ENCODE measurements around the gene HOXA6.

HOXA6 gene

DNA sequence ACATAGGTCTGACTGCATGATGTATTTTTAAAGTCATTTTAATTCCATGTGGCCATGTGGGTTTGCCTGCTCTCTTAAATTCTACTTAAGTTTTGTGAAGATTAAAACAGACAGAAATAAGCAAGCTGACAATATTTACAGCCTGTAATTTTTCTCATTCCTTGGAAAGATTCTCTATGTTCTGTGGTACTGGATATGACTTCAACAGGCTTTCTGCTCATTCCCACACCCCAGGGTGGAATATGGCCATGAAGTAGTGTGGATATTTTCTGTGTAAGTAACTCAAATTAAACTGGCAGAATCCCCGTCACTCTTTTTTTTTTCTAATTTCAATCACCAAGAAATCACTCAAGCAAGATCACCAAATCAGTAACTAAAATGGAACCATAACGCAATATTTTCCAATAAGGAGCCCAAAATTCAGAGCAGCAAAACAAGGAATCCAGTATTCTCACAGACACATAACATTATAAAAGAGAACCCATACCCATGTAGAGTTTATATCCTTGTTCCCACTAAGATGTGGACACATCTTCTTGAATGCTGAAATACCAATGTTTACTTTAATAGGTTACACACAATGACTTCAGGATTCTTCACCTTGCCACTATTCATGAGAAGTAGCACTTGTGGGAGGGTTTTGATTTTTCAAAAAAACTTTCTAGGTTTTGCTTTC lies 9.8 kb downstream of the HOXA6 start:
- no peak for DNase-seq

DNA sequence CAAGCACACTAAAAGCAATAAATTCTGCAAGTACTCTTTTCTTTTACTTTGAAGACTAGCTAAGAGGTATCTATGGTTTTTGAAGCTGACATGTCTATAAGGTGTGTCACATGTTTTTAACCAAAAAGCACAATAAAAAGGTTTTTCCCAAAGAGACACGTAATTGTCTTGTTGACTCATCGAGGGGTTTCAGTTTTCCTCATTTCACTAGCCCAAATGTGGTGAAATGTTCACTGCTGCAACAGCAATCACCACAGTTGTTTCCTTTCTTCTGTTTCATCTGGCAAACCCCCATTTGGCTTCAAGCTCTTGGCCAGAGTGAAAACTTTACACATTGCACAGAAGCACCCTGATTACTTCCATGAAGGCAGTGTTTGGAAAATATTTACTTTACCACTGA lies 13.2 kb downstream of the HOXA6 start:
- DNase-seq = no peak

DNA sequence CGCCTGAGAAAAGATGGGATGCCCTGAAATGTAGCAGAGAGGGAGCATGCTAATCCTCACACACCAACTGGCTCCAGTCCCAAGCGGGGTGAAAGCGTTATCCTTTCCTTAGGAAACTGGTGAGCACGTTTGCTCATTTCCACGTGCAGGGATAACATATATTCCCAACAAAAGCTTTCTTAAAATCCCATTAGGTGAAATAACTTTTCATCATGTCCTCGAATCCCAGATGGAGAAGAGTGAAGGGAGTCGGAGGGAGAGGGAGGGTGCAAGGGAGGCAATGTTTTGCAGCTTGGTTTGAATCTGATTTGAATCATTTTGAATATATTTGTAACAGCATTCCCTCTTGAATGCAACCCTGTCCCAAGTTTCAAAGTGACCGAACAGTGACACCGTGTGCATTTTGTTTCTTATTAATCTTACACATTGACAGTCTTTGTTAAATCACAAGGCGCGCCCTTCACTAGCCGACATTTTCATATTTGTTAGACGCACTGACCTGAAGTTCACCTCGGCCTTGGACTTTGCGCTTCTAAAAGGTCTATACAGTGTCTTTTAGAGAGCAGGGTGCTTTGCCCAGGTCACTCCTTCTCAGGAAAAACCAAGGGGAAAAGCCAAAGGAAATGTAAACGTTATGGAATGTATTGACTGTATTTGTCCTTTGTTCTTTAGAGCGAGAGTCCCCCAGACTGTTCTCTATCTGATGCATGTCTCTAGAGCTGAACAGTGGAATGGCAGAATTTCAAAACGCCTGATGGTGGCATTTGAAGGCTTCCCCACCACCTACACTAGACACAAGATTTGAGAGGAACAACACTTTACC lies 14.0 kb downstream of the HOXA6 start:
- no peak for DNase-seq

DNA sequence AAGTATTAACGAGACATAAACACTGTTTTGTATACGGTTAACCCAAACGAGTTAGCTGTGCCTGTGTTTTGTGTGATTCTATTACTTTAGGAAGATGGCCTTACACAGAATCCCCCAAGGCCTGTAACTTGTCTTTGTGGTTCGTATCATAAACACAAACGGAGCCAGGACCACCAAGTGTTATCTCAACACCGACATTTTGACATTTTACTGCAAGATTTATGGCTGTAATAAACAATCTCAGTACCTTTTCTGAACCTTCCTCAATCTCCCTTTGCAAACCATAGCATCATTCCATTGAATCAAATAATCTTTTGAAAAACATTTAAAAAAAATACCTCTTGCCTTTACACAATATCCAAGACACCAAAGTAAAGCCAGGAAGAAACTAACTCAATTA lies 14.6 kb downstream of the HOXA6 start:
- DNase-seq = no peak

DNA sequence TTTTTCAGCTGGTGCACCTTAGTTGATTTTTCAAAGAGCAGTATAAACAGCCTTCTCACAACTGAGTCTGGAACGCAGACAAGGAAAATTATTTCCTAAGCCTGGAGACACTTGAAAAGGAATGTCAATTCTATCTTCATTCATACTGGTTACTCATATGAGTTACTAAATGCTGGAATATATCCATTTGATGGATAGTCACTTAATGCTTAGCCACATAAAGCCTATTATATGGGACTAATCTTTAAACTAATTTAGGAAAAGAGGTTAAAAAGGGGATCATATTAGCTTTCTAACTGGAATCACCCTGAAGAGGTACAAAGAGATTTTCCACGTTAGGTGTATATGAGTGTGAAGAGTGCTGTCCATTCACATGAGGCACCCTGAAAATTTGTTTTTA lies 15.4 kb downstream of the HOXA6 start:
- no peak for DNase-seq

DNA sequence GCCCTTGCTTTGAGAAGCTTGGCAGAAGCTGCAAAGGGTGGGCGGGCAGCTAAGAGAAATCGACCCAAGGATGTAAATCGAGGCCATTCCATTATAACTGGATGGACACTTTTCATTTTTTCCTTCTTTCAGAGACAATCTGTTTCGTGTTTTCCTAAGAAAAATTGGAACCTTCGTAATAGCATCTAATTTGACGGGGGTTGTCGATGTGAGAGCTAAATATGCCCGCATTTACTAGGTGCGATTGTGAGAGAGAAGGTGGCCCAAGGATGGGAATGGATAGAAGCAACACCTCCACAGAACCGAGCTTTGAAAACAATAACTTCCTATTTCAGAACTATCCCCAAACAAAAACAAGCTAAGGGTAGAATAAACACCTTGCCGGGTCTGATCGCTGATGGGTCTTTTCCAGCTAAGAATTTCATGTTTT lies 16.2 kb downstream of the HOXA6 start:
- DNase-seq = no peak

DNA sequence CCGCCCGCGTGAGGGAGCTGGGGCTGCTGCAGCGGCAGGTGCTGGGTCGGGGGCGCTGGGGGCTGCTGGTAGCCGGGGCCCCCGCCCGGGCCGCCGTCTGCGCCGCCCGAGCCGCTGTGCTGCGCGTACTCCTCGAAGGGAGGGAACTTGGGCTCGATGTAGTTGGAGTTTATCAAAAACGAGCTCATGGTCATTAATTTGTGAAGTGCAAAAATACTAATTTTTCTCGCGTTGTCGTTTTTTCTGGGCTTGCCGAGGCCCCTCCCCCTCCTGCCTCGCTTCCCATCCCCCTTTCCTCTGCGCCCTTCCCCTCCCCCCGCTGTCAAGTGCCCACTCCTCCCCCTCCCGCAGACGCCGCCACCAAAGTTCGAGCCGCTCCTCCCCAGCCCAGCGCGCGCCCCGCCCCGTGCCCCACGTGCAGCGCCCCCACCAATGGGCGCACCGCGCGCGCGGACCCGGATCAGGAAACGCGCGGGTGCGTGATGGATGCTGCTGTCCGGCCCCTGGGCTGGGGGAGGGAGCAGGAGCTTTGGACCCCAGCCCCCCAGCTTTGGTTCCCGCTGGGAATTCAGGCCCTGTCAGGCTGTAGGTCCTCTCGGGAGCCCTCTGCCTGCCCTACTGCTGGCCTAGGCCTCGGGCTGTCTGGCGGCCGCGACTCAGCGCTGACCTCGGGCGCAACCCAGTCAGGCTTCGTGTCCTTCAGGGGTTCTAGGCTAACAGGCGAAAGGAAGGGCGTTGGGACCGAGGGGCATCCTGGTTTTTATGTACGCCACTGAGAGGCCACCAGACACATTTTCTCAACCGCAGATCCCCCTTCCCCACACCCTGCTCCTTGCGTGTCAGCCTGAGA lies 16.8 kb downstream of the HOXA6 start, which contains the start of gene HOXA4:
Gene HOXA4 (minus strand): TSS at position 218 of the 850 bp plus-strand sequence. CDS start 24 bp downstream, at position 194.
- no peak for DNase-seq

DNA sequence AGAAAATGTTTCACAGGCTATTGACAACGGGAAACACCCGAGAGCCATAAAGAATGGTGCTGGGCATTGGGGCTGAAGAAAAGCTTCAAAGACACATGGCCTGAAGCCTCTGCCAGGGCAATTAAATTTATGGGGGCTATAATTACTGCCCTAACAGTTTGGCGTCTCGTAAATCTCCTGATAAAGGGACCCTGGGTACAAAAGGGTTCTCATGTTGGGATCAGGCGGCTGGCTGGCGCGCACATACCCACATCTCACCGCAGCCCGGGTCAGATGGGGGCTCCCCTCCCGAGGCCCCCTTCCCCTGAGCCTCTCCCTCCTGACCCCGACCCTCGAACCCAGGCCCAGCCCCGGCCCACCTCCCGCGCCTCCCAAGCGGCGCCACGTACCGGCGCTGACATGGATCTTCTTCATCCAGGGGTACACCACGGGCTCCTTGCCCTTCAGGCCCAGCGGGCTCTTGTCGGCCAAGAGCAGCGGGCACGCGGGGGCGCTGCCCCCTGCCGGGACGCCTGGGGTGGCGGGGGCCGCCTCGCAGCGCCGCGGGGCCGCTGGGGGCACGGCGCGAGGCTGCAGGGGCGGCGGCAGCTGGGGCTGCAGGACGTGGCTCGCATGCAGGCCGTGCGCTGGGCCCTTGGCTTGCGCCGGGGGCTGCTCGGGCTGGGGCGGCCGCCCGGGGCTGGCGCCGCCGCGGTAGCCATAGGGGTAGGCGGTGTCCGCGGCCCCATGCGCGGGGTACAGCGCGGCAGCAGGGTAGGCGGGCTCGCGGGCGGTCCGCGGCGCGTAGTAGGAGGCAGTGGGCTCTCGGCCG lies 17.6 kb downstream of the HOXA6 start:
- no peak for DNase-seq

DNA sequence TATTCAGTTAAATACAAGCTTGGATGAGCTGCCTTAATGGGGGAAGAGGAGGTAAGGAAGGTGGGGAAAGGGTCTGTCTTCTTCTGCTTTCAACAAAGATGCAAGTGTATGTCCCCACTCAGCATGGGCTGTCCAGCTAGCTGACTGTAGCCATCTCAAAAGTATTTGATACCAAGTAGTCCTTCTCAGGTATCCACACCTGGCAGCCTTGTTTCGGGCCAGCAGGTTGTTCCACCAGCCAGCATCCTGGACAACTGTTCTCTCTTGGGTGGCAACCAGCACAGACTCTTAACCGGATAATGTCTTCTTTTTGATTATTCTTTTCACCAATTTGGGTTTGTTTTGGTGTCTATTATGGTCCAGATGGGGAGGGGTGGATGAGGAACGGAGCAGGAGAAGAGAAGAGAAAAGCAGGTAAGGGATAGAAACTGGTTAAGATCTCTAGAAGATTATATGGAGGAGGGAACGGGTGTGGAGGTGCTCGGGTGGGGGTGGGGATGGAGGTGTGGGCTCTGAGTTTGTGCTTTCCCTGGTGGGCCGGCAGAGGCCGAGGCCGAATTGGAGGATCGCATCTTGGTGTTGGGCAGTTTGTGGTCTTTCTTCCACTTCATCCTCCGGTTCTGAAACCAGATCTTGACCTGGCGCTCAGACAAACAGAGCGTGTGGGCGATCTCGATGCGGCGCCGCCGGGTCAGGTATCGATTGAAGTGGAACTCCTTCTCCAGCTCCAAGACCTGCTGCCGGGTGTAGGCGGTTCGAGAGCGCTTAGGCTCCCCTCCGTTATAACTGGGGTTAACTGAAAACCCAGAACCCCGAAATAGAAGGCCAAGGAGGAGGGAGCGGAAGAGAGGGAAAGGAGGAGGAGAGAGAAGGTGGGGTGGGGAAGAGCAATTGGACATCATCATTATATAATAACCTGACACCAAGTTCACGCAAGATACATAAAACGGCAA lies 18.5 kb downstream of the HOXA6 start:
- DNase-seq = no peak

DNA sequence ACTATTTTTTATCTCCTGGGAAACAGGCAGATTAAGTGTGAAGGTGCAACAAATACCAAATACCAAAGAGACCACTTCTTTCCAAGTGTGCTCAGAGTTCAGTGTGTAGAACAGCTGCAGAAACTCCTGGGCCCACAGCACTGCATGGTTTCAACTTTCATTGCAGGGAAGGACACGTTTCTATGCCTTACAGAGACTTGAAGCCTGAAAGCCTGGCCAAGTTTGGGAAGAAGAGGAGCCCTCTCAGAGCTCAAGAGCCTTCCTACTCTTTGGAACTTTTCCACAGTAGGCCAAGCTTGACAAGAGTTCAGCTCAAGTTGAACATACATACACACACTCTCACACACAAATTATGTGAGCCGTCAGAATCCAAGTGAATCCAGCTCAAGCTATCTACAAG lies 19.5 kb downstream of the HOXA6 start:
- DNase-seq = no peak

DNA sequence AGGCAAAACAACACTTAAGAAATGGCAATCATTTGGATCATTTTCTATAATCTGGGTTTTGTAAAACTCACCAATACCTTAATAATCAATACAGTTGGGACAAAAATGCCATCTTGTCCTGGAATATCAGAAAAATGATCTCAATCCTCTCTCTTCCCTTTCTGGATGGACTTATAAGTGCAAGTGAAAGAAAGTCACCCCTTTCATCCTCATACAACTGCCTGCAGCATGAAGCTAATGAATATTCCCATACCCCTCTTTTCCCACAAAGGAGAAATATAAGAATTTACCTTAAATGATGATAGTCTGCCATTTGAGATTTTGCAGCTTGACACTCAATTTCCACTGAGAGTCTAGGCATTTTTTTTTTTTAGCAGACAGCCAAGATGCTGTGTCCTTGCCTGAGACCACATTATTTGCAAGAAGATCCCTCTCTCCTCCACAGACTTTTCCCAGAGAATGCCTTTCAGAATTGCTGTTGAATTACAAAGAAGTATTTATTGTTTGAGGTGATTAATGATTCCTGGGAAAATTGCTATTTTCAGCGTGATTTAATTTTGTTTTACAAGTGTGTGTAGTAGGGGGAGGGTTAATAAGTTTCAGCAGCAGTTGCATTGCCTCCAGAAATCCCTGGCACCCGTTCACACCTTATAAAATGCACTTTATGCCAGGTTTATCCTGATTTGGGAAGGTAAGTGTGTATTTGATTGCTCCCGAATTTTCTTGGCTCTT lies 20.8 kb downstream of the HOXA6 start:
- no peak for DNase-seq

DNA sequence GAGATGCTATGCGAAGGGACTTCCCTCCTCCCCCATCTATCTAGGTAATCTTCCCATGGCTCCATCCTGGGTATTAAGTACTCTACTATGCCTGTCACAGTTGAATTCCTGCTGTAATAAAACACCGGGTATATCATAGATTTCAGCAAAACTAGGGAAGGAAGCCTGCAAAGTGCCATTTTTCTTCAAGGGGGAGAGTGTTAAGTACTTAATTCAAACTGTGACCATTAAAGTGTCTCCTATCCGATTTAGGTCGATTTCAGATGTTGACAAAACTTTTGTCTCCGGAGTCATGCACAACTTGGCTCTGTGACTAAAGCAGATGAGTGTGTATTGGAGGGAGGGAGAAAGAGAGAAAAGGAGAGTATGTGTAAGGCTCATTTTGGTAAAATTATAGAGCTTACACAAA lies 21.6 kb downstream of the HOXA6 start:
- no peak for DNase-seq

DNA sequence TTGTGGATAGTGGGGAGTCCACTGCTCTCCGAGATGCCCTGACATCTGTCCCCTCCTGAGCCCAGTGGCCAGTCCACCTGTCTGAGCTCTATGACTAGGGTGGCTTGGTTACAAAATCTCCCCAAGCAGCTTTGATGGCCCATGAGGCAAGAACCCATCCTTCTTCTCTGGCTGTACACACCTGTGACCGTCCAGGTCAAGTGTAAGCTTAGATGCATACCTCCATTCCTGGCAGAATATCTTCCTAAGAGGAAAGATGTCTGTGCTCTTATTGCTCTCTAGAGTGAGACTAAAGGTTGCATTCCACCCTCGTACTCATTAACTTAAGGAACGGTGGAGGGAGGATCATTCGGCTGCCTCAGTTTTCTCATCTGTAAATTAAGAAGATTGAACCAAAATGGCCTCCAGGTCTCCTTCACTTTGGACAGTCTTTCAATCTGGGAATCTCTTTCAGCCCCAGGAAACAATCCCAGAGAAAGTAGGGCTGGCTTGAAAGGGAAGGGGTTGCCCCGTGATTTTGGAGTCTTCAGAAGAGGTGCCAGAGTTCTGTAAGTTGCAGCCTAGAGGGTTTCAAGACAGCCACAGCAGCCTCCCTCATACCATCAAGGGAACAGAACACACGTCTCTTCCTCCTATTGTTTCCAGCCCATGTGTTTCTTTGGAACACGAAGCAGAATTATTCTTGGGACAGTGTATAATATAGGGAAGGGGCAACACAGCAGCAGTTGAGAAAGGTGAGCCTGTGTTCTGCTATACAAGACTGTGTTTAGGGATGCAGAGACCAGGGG lies 22.5 kb downstream of the HOXA6 start:
- no peak for DNase-seq

DNA sequence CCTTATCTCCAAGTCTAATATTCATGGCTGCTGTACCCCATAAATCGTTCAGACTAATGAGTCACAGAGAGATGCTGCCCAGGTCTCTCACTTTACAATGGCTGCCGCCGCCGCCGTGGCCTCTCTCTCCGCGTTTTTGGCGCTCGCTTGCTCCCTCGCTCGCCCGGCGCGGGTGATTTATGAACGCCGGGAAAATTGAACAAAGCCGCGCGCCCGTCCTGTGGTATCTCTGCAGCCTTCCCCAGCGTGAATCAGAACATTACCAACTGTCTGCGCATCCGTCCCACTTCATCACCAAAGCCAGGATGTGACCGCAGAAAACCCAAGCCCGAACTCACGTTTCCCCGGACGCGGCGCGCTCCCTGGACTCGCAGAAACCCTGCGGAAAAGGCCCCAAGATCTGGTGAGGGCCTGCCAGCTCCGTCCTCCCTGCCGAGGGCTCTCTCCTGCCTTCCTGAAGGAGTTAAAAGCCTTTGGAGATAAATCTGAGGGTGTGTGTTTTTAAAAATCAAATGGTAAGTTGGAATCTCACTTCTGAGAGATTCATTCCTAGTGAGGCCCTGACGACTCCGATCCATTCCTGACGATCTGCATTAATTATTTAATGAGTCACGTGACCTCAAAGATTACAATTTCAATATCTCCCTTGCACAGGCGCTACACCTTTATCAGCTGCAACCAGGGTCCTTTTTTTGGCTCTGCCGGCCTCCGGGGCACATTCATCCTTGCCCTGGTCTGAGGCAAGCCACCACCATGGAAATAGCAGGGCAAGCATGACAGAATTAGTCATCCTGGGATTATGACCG lies 23.3 kb downstream of the HOXA6 start:
- DNase-seq = no peak

DNA sequence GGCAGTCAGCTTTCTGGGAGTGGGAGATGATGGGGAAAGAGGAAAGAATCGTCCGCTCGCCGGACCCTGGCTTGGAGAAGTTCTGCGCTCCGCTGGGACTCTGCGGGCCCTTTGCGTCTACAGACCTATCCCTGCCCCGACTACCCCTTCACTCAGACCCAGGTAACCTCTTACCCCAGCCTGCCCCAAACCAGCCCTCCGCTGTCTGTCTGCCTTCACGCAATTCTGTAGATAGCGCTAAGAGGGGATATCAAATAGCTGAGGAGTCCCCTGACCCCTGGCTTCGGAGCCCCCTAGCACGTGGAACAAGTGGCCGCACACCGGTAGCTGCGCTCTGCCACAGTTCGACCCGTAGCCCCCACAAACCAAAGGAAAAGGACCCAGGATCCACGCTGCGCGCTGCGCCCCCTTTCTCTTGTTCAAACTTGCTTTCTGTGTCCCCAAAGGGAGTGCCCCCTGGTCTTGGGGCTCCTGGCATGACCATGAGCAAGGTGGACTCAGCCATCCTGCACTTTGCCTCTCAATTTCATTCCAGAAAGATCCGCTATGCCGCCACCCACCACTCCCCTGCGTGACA lies 24.0 kb downstream of the HOXA6 start:
- no peak for DNase-seq

DNA sequence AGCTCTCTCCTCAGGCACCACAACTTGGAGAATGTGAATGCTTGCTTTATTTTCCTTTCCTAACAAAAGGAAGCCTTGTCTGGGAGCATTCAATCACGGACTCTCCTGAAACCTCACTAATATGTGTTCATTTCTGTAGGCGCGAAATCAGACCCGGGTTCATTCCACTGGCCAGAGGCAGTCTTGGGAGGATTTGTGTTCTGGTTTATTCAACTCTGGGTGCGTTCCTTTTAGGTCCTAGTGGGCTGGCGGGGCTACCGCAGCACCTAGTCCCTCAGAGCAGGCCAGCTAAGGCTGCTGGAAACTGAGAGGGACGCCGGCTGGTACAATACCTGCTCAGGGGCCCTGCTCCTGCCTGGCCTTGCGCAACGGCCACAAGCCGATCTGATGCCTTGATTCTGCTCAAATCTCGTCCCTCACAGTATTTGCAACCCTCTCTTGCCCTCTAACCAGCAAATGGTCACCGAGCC lies 24.5 kb downstream of the HOXA6 start:
- DNase-seq = no peak

DNA sequence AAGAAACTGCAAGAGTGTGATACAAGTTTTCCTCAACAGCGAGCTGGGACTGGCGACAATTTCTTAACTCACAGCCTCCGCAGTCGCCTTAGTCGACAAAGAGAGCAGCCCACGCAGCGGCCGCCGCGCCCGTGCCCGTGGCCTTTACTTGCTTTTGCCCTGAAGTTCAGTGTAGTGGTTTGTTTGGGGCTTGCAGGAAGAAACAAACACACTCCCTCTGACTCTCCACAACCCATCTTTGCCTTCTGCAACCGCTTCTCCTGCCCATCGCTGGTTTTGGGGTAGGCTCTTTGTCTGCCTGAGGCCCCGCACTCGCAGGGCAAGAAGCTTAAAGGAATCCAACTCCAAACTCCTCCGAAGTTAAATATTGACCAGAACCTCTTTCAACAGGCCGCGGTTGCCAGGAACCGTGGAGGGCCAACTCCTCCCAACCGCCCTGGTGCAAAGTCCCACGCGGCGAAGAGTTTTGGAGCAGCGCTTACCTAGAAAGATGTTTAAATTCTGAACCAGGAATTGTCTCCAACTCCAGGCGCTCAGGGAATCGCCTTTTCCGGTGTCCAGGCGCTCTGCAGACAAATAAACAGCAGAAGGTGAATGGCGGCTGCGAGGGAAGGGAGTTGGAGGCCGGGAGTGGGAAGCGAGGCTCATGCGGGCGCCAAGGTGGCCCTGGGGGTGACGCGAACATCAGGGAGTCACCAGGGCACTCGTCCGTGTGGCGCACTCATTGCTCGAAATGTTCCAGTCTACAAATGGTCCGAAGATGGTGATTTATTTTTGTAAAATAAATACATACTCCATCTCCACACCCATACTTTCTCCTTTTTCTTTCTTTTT lies 25.3 kb downstream of the HOXA6 start:
- no peak for DNase-seq
